Activated T-helper 2 cell treated with anti-CD3 and anti-CD28 coated beads, Interferon-gamma antibody, Interleukin-2, Interleukin-4, amounts not matched to agents 10 μg/mL and 5 μg/mL and 100 μg/mL, durations not matched to agents 14 hours and 24 hours and 36 hours (primary cell): Measurements from ENCODE around the gene PPM1G. TPM values are rescaled to one million over a fixed set of nuclear protein-coding genes. Genes with fewer than 3 reads are reported as not detected.

Source experiments
- DNase-seq: peaks from one replicate; pipeline ENCODE4 v3.0.0; 2021; ENCODE audit warnings: low spot score
- H3K27ac Mint-ChIP-seq: one replicate; pipeline ENCODE4 v1.8.0; 2021; ENCODE audit warnings: mixed read lengths
- H3K27me3 Mint-ChIP-seq: one replicate; pipeline ENCODE4 v1.8.0; 2021; ENCODE audit warnings: low read depth, mixed read lengths
- H3K36me3 Mint-ChIP-seq: one replicate; pipeline ENCODE4 v1.8.0; 2021; ENCODE audit warnings: low read depth, mixed read lengths
- H3K4me1 Mint-ChIP-seq: one replicate; pipeline ENCODE4 v1.8.0; 2021; ENCODE audit warnings: low read depth, mixed read lengths
- H3K4me3 Mint-ChIP-seq: one replicate; pipeline ENCODE4 v1.8.0; 2021; ENCODE audit warnings: low read depth, mild to moderate bottlenecking, moderate library complexity, mixed read lengths
- H3K9me3 Mint-ChIP-seq: one replicate; pipeline ENCODE4 v1.8.0; 2021; ENCODE audit warnings: mixed read lengths
- intact Hi-C: fragments of 100-400 bp; cut with micrococcal nuclease; formaldehyde crosslinking; loops from one replicate; pipeline ENCODE4 v1.15.1; 2023
- total RNA-seq: library from RNA; stranded (reverse); gene quantifications from 2 replicates; pipeline ENCODE4 v1.2.3, GENCODE V29; 2022

Gene PPM1G
- total RNA-seq, 1 donor from 2014 or later = 163 TPM

DNA sequence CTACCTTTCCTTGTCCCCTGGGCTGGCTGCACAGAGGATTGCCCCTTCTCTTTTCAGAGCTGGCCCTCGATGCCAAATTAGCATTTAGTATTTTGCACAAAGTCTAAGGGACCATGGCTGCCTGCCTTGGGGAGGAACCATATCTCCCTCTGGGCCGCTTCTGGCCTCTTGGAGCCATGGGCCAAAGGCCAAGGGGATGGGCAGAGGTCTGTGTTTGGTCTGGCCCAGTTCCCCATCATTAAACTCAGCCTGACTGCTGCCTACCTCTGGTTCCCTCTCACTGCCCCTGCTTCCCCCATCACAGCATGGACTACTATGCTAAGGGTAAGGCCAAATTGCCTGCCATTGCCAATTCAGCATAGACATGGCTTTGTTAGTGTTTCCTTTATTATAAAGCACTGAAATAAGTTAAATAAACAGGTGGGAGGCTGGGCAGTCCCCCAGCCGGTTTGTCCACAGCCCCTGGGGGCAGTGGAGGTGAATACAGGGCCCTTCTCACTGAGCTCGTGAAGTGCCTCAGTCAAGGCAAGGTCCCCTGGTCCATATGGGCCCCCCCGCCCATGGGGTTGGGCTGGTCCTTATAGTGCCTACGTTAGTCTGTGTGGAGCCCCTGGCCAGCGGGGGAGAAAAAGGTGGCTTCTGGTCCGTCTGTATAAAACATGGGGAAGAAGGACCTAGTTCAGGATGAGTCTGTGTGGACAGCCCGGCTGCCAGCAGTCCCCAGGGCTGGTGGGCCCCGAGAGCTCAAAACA is 32.3 kb downstream of the PPM1G start:
- H3K4me3 Mint-ChIP-seq = no peak overlapping the region
- no peak overlapping the region for H3K27ac Mint-ChIP-seq
- H3K9me3 Mint-ChIP-seq = no peaks in the 10 kb centered on the region
- H3K27me3 Mint-ChIP-seq = no peaks in the 10 kb centered on the region
- DNase-seq = no peak
- H3K4me1 Mint-ChIP-seq = peaks cover 27% of the 10 kb centered on the region
- intact Hi-C loops = no loop called here
- H3K36me3 Mint-ChIP-seq = peaks cover 93% of the 10 kb centered on the region

DNA sequence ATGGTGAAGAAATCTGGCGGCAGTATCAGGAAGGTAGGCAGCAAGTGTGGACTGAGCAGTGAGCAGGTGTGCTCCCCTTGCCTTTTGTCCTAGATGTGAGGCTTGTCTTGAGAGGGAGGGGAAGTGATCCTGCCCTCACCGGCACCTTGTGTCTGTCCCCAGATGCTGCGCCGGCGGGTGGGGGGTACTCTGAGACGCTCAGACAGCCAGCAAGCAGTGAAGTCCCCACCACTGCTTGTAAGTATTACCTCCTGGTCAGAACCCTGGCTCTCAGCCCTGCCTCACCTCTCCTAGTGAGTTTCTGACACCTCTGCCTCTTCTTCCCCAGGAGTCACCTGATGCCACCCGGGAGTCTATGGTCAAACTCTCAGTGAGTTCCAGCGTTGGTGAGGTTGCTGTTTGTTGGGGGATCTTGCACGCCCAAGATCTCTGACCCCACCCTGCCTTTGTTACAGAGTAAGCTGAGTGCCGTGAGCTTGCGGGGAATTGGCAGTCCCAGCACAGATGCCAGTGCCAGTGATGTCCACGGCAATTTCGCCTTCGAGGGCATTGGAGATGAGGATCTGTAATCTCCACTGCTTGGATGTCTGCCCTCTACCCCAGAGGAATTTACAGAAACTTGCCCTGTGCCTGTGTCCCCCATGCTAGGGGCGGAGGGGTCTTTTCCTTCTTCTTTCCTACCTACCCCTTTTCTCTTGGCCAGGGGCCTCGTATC is 33.1 kb downstream of the PPM1G start:
- Mint-ChIP-seq H3K9me3 (no peaks in the 10 kb centered on the region), H3K27me3 (no peaks in the 10 kb centered on the region), H3K4me3 (no peak overlapping the region), H3K27ac (peak overlapping the region; percentile 26), H3K36me3 (peaks cover 90% of the 10 kb centered on the region), H3K4me1 (peaks cover 28% of the 10 kb centered on the region)
- intact Hi-C loops = no loop called here
- DNase-seq = no peak

DNA sequence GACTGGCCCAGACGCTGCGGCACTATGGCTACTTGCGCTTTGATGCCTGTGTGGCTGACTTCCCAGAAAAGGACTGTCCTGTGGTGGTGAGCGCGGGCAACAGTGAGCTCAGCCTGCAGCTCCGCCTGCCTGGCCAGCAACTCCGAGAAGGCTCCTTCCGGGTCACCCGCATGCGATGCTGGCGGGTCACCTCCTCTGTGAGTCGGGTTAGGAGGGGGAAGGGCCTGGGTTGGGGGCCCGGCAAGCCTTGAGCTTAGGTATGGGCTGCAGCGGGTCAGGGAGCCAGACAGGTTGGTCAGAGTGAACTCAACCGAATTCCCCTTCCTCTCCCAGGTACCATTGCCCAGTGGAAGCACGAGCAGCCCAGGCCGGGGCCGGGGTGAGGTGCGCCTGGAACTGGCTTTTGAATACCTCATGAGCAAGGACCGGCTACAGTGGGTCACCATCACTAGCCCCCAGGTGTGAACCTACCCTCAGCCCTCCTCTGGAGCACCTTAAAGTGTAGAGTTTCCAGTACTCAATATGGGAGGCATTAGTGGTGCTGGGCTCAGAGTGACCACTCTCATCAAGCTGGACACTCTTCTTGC is 33.8 kb downstream of the PPM1G start:
- Mint-ChIP-seq H3K9me3 (no peaks in the 10 kb centered on the region), H3K4me3 (no peak overlapping the region), H3K4me1 (peaks cover 24% of the 10 kb centered on the region), H3K27me3 (no peaks in the 10 kb centered on the region), H3K36me3 (peaks cover 87% of the 10 kb centered on the region), H3K27ac (no peak overlapping the region)
- intact Hi-C loops = no loop called here
- no peak for DNase-seq

DNA sequence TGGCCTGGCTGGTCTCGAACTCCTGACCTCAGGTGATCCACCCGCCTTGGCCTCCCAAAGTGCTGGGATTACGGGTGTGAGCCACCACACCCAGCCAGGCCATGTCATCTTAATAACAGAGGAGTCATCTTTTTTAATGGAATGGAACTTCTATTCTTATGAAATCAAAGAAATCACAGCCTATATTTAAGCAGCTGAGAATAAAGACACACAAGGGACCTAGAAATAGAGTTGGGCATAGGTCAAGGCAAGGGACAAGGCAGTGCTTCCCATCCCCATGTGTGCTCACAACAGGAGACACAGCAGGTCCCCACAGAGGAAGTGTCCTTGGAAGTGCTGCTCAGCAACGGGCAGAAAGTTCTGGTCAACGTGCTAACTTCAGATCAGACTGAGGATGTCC is 35.8 kb downstream of the PPM1G start:
- DNase-seq = no peak
- H3K36me3 Mint-ChIP-seq = peaks cover 84% of the 10 kb centered on the region
- peak overlapping the region; percentile 19 for H3K27ac Mint-ChIP-seq
- H3K4me3 Mint-ChIP-seq = no peak overlapping the region
- H3K27me3 Mint-ChIP-seq = no peaks in the 10 kb centered on the region
- H3K9me3 Mint-ChIP-seq = no peaks in the 10 kb centered on the region
- intact Hi-C loops = loop anchor here (5.0 kb wide), 3 partner anchors 54 to 291 kb away; partner anchors contain the start of genes ATRAID, NRBP1 and SLC5A6
- H3K4me1 Mint-ChIP-seq = peaks cover 22% of the 10 kb centered on the region

DNA sequence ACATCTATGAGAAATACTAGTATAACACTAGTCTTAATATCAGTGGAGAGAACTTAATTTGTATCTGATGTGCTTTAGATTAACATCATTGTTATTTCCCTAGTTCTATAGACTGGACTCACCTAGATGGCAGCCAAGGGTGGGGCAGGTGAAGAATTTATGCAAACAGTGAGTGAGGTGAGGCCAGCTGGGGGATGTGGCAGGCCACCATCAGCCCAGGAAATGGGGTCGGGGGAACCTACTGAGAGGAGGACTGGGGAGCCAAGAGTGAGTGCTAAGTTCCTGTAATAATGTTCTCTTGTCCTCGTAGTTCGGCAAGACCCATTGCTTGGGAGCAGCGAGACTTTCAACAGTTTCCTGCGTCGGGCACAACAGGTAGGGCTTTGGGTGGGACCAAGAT is 36.5 kb downstream of the PPM1G start:
- Mint-ChIP-seq H3K4me3 (peak overlapping the region; percentile 53), H3K36me3 (peaks cover 84% of the 10 kb centered on the region), H3K27me3 (no peaks in the 10 kb centered on the region), H3K4me1 (peaks cover 23% of the 10 kb centered on the region), H3K9me3 (no peaks in the 10 kb centered on the region), H3K27ac (peak overlapping the region; percentile 56)
- intact Hi-C loops = loop anchor here (5.0 kb wide), 3 partner anchors 54 to 291 kb away; partner anchors contain the start of genes ATRAID, NRBP1 and SLC5A6
- DNase-seq = no peak

DNA sequence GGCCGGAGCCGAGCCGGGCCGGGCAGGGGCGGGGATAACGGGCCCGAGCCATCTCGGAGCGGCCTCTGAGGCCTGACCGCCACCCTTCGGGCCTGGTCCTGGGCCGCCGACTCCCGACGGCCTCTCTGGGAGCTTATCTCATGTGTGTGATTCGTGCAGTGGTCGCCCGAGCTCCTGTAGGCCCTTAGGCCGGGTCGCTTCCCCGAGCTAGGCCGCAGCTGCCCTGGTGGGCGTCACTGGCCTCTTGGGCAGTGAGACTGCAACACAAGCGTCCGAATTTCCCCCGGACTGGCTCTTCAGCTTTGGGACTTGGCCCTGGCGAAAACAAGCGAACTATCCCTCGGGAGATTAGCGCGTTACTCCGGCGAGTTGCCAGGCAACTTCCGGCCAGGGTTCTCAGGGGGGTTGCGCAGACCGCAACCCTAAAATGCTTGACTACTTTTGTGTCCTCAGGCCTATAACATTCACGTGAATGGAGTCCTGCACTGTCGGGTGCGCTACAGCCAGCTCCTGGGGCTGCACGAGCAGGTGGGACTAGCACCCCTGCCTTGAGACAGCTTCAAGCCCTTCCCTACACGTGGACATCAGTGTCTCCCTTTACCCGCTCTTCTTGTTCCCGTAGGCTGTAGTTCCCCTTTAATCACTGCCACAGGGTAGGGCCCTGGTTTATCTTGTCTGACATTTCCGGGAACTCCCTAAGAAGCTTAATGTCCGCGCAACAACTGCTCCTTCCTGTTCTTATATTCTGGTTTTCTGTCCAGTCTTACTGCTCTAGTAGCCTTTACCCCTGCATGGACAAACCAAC is 38.4 kb downstream of the PPM1G start:
- intact Hi-C loops = loop anchor here (1.0 to 5.0 kb wide), 8 partner anchors 9 to 289 kb away; partner anchors contain the start of genes ATRAID, GTF3C2, MPV17 and NRBP1
- Mint-ChIP-seq H3K36me3 (peaks cover 81% of the 10 kb centered on the region), H3K9me3 (no peaks in the 10 kb centered on the region), H3K27ac (peak overlapping the region; percentile 95), H3K4me1 (peaks cover 23% of the 10 kb centered on the region), H3K4me3 (peak overlapping the region; percentile 90), H3K27me3 (no peaks in the 10 kb centered on the region)
- peak; percentile 30 for DNase-seq

DNA sequence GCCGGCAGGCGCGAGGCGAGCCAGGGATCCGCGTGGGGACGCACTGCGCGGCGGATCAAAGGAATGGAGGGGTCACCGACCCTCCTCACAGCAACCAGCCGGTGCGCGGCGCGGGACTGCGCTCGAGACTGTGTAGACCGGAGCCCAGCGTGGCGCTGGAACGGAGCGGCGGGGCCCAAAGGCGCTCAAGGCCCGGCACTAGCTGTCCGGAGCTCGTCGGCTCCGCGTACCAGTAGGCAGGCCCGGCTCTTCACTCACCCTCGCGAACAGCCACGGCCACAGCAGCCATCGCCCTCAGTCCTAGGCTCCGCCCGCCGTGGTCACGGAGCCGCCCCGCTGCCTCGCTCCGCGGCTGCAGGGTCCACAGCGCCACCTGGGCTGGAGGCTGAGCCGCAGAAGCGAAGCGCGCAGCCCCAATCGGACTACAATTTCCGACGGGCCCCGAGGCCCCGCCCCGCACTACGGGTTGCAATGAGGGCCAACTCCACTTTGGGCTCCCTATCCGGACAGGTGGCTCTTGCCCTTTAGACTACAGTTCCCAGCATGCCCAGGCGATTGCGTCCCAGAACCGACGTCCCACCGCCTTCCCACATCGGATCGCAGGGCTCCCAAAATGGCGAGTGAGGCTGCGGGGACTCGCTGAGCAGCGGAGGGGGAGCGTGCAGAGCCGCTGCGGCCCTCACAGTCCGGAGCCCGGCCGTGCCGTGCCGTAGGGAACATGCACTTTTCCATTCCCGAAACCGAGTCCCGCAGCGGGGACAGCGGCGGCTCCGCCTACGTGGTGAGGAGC is 39.2 kb downstream of the PPM1G start, which contains the start of the genes EIF2B4 and SNX17:
Gene EIF2B4, minus strand, starts transcription at position 313 of the 790 bp plus-strand sequence. Its CDS starts 24 bp downstream, at position 289.
Gene SNX17, plus strand, starts transcription at position 591 of the 790 bp plus-strand sequence. Its CDS starts 128 bp downstream, at position 719.
- Mint-ChIP-seq H3K27ac (peak within 1 kb of the TSS; percentile 97), H3K27me3 (no peaks in the 10 kb centered on the region), H3K9me3 (no peaks in the 10 kb centered on the region), H3K36me3 (peaks cover 78% of the 10 kb centered on the region), H3K4me1 (peaks cover 23% of the 10 kb centered on the region), H3K4me3 (peak within 1 kb of the TSS; percentile 90)
- DNase-seq = peak; percentile 100
- intact Hi-C loops = loop anchor here (1.0 to 5.0 kb wide), 8 partner anchors 10 to 288 kb away; partner anchors contain the start of genes ATRAID, GTF3C2, MPV17 and NRBP1

DNA sequence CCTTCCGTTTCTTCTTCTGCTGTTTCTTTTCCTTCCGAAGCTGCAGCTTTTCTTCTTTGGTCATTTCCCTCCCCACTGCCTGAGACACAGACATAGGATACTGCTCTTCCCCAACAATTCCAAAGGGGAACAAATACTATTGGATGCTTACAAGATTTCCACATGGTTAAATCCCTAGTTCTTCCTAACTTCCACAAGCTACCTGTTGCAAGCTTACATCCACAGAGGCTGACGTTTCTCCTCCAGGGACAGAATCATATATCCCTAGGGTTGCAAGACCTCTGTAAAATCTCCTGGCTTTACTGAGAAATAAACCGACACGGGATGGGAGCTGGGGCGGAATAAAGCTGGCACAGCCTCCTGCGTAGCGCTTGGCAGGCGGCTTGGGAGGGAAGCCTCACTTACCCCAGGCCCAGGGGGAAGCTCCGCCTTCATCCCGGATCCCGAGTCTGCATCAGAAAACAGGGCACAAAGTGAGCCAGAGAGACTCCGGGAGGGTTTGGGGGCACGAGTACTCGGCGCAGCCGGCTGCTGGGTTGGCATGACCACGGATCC is 39.8 kb downstream of the PPM1G start:
- Mint-ChIP-seq H3K36me3 (peaks cover 74% of the 10 kb centered on the region), H3K27ac (peak overlapping the region; percentile 82), H3K9me3 (no peaks in the 10 kb centered on the region)

DNA sequence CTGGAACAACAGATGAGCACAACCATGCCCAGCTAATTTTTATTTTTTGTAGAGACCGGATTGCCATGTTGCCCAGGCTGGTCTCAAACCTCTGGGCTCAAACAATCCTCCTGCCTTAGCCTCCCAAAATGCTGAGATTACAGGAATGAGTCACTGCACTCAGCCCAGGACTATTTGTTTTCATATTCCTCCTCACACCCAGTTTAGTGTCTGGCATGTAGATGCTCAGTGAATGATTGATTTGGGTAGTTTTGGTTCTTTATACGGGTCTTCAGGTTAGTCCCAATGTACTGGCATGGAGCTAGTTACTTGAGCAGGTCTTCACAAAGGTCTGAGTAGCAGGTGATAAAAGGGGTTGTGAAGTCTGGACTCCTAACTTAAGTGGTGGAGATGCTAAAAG is 45.5 kb downstream of the PPM1G start:
- no peaks in the 10 kb centered on the region for H3K9me3 Mint-ChIP-seq
- DNase-seq = no peak
- H3K4me1 Mint-ChIP-seq = peaks cover 8% of the 10 kb centered on the region
- intact Hi-C loops = no loop called here
- H3K4me3 Mint-ChIP-seq = no peak overlapping the region
- H3K27me3 Mint-ChIP-seq = no peaks in the 10 kb centered on the region
- peaks cover 56% of the 10 kb centered on the region for H3K36me3 Mint-ChIP-seq
- no peak overlapping the region for H3K27ac Mint-ChIP-seq

More for the DNA sequence above, 39.8 kb downstream of the PPM1G start:
- no peak for DNase-seq
- Mint-ChIP-seq H3K27me3 (no peaks in the 10 kb centered on the region), H3K4me1 (peaks cover 23% of the 10 kb centered on the region), H3K4me3 (peak overlapping the region; percentile 90)
- intact Hi-C loops = loop anchor here (1.0 to 5.0 kb wide), 8 partner anchors 11 to 287 kb away; partner anchors contain the start of genes ATRAID, GTF3C2, MPV17 and NRBP1

DNA sequence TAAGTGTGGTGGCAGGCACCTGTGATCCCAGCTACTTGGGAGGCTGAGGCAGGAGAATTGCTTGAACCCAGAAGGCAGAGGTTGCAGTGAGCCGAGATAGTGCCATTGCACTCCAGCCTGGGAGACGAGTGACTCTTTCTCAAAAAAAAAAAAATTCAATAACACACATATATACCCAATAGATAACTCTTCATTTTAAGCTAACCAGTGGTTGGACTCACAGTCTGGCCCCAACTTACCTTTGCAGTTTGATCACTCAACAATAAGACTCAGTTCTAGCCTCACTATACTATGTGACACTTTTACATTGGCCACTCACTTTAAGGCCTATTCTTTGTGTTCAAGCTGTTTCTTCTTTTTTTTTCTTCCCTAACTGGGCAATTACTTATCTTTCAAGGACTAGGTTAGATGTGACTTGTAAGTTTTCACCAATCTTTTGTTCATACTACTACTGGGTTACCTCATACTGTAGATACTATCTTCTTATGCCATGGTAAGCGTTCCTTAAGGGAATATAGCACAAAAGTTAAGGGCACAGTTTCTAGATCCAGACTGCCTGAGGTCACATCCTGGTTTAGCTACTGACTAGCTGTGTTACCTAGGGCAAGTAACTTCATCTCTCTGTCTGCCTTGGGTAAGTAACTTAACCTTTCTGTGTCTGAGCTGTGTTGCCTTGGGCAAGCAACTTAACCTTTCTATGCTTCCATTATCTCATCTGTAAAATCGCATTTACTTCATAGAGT is 46.5 kb downstream of the PPM1G start:
- Mint-ChIP-seq H3K4me3 (no peak overlapping the region), H3K27ac (no peak overlapping the region), H3K4me1 (peaks cover 13% of the 10 kb centered on the region), H3K36me3 (peaks cover 54% of the 10 kb centered on the region), H3K27me3 (no peaks in the 10 kb centered on the region), H3K9me3 (no peaks in the 10 kb centered on the region)
- intact Hi-C loops = no loop called here
- no peak for DNase-seq
